WI38 (cell line): ENCODE results near the gene REEP2.

Experiments used
- H3K4me3 ChIP-seq: 2 replicates; pipeline ENCODE4 v1.5.1; 2011; ENCODE audit warnings: low read depth, mild to moderate bottlenecking, control low read depth, low read length
- TF ChIP-seq, protein P1 (sequence below): IDR thresholded peaks from 2 replicates; pipeline ENCODE4 v1.5.1; 2012; ENCODE audit warnings: low read depth, mild to moderate bottlenecking, control low read depth, low read length

REEP2 gene

DNA sequence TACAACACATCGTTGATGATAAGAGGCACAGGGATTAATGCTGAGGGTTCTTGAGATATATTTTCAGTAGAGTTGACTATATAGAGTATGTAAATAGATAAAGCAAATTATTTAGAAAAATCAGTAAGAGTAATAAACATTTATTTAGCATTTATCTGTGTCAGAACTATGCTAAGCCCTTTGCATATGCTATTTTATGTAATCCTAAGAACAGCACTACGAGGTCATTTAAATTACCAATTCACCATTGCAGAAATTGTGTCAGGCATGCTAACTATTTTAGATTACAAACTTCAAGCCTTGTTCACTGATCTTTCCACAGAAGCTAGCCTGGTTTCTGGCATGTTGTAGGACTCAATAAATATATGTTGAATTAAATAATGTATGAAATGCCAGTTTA lies 20.4 kb upstream of the REEP2 start:
- TF ChIP-seq, protein P1, sequence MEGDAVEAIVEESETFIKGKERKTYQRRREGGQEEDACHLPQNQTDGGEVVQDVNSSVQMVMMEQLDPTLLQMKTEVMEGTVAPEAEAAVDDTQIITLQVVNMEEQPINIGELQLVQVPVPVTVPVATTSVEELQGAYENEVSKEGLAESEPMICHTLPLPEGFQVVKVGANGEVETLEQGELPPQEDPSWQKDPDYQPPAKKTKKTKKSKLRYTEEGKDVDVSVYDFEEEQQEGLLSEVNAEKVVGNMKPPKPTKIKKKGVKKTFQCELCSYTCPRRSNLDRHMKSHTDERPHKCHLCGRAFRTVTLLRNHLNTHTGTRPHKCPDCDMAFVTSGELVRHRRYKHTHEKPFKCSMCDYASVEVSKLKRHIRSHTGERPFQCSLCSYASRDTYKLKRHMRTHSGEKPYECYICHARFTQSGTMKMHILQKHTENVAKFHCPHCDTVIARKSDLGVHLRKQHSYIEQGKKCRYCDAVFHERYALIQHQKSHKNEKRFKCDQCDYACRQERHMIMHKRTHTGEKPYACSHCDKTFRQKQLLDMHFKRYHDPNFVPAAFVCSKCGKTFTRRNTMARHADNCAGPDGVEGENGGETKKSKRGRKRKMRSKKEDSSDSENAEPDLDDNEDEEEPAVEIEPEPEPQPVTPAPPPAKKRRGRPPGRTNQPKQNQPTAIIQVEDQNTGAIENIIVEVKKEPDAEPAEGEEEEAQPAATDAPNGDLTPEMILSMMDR = no peak
- no peak overlapping the region for H3K4me3 ChIP-seq

GRCh38 chr5:138425079-138425478 lies 13.8 kb upstream of the REEP2 start:
- TF ChIP-seq, protein P1 = no peak
- H3K4me3 ChIP-seq = no peak overlapping the region

DNA sequence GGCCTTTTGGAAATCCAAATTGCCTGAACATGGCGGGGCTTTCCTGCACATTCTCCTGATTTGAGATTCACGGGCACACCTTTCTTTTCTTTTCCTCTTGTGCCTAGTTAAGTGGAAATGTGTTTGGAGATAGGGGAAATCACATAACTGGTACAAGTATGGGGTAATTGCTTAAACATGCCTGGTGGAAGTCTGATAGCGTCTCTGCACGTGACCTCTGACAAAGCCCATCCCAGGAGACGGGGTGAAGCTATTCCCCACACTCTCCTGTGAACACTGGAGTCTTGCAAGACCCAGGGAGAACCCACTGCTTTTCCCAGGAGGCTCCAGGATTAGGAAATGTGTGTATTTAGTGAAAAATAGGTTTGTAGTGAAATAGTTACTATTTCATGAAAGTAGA lies 2.9 kb upstream of the REEP2 start:
- H3K4me3 ChIP-seq = no peak overlapping the region
- TF ChIP-seq, protein P1 = no peak

DNA sequence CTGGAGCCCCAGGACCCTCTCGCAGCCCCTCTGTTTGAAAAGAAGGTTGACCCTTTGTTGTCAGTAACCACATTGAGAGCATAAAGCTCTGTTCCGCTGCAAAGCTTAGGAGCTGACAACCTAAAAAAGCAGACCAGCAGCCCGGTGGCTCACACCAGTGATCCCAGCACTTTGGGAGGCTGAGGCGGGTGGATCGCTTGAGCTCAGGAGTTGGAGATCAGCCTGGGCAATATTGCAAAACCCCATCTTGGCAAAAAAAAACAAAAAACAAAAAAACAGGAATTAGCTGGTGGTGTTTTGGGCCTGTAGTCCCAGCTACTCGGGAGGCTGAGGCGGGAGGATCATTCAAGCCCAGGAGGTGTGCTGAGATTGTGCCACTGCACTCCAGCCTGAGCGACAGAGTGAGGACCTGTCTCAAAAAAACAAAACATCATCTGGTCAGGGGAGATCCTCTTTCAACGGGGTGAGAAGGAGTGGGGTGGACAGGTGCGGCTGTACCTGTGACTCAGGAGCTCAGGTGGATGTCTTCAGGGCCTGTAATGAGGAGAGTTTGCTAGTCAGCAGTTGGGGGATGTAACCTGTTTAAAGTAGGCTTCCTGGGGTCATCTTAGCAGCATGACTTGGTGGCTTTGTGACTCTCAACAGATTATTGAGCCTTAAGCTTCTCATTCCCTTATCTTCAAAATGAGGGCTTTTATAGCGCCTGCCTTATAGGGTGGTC lies 694 bp upstream of the REEP2 start:
- H3K4me3 ChIP-seq = peak overlapping the region; percentile 48
- TF ChIP-seq, protein P1 = no peak

GRCh38 chr5:138439477-138440158 lies 761 bp downstream of the REEP2 start:
- peak overlapping the region; percentile 67 for H3K4me3 ChIP-seq

DNA sequence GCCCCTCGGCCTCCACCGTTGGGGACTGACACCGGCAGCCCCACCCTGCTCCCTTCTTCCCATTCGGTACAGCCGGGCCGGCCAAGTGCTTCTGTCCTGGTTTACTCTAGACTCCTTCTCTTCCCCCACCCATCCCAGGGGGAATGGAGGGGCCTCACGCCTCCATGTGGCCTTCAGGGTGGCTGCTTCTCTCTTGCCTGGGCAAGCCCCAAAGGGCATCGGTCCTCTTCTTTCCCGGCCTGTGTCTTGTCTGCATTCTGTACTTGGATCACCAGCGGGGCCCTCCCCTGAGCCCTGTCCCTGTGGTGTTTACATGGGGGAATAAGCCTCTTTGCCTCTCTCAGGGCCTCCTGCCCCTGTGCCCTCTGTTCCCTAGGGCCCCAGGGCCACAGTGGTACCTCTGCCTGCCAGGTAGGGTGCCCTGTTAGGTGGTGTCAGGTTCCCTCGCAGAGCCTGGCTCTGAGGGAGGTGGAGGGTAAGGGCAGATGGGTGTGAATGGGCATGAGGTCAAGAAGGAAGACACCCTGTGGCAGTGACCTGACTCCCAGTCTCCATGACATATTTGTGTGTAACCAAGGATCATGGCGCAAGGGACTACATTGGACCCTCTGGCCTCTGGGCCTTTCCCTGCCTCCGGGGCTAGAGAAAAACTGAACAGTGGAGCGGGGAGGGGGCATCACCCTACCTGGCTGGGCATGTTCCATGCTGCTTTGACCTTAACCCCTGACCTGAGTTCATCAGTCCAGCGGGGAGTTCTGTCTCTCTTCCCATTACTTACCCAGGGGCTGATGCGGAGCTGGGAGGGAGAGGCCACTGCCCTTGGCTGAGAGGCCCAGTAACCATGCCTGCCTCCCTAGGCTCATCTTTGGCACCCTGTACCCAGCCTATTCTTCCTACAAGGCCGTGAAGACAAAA lies 1.6 kb downstream of the REEP2 start:
- H3K4me3 ChIP-seq = peak overlapping the region; percentile 67
- TF ChIP-seq, protein P1 = no peak

More at GRCh38 chr5:138439477-138440158, 761 bp downstream of the REEP2 start:
- TF ChIP-seq, protein P1 = no peak

DNA sequence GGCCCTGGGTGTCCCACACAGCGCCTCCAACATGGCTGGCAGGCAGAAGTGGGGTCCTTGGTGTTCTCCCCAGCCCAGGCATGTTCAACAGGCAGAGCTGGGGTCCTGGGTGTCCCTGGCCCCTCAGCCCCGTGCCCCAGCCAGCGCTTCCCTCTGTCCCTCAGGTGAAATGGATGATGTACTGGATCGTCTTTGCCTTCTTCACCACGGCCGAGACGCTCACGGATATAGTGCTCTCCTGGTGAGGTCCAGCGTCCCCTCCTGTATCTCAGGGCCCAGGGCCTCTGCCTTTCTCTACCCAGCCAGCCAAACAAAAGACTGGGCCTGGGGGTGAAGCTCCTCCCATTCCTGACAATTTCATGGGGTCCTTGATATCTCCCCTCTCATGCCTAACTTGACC lies 2.4 kb downstream of the REEP2 start:
- H3K4me3 ChIP-seq = no peak overlapping the region
- TF ChIP-seq, protein P1 = no peak
